NCI-H187 (cell line): ENCODE data around the gene TRAF3IP1.

Source experiments
- DNase-seq, 2 experiments: peaks; one replicate each; lab custom pipeline; 2025; lab: John Stamatoyannopoulos, UW

Gene TRAF3IP1

DNA sequence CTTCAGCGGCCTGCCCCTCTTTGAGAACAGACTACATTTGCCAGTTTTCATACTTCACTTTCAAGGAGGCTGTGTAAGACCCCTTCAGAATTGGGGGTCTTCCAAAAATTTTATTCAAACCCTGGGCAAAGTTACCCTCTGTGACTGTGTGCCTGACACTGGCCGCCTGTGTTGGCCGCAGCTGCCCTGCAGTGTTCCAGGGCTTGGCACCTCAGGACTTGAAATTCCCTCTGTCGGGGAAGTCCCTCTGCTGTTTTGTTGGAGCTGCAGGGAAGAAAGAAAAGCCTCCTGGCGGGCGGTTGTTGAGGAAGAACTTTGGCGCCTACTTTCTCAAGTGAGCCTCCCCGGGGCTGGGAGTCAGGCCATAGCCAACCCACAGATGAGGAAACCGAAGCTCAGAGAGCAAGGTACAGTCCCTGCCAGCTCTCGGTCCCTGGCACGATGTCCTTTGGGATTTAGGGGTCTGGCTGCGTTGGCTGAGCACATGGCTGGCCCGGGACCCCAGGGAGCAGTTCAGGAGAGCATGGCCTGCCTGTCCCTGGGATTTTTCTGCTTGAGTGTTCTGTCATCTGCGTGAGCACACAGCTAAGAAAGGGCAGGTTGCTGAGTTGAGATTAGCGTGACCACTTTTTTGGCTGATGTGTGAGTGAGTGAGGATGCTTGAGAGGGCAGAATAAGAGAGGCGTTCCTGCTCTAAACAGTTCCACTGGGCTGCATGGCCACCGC is 88.5 kb downstream of the TRAF3IP1 start:
- DNase-seq: no peak

GRCh38 chr2:238409341-238410199 is 89.3 kb downstream of the TRAF3IP1 start:
- no peak for DNase-seq

DNA sequence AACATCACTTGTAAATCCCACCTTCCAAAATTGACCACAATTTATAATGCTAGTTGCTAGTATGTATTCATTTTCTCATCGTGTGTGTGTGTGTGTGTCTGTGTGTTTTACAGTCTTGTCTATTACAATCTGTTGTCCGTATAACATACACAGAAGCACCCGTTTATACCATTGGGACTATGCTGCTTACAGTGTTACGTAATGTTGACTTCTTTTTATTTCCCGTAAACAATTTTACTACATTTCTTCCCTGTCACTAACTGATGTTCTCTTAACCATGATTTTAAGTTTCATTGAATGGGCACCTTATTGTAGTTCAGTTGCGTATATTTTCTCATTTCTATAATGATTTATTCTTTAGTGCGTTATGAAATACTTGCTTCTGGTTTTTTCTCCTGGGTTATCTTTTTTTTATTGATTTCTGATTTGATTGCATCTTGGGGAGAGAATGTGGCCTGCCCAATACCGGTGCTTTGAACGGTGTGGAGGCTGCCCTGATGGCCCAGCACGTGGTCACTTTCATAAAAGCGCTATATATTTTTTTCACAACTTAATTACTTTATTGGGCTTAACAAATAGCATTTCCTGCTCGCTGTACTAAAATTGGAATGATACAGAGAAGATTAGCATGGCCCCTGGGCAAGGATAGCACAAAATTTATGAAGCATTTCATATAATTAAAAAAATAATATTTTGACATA is 91.9 kb downstream of the TRAF3IP1 start:
- DNase-seq: no peak

DNA sequence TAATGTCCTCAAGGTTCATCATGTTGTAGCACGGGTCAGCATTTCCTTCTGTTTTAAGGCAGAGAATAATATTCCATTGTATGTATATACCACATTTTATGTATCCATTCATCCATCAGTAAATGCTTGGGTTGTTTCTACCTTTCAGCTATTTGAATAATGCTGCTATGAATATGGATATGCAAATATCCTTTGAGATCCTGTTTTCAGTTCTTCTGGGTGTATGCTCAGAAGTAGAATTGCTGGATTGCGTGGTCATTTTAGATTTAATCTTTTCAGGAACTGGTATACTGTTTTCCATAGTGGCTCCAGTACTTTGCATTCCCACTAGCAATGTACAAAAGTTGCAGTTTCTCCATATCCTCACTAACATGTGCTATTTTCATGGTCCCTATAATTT is 93.0 kb downstream of the TRAF3IP1 start:
- no peak for DNase-seq

DNA sequence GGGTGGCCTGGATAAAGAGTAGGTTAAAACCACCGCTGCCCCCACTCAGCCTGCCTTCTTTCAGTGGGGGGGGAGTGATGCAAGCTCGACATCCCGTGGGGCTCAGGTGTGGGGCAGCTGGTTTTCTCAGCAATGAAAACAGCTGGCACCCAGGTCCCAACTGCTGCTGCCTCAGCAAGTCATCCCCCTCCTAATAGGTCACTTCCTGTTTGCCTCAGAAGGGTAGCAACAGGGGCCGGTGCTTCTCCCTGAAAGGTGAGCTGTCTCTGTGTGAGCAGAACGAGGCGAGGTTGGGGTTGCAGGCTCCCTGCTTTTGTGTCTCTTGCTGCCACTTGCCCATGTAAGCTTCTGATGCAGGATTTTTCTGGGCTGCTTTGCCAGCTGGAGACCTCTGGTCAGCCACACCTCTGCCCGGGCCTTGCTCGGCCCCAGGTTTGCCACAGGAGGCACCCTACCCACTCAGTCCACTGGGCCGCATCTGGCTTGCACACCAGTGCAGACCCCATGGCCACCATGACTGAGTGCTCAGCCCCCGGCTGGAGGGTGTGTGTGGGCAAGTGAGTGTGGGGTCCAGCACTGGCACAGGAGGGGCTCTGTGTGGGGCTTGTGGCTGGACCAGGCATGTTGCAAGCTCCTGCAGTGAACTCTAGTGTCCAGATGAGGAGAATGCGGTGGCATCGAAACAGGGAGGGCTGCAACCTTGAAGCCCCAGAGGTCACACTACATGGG is 94.9 kb downstream of the TRAF3IP1 start:
- no peak for DNase-seq

GRCh38 chr2:238415893-238416292 is 95.6 kb downstream of the TRAF3IP1 start:
- DNase-seq: no peak

DNA sequence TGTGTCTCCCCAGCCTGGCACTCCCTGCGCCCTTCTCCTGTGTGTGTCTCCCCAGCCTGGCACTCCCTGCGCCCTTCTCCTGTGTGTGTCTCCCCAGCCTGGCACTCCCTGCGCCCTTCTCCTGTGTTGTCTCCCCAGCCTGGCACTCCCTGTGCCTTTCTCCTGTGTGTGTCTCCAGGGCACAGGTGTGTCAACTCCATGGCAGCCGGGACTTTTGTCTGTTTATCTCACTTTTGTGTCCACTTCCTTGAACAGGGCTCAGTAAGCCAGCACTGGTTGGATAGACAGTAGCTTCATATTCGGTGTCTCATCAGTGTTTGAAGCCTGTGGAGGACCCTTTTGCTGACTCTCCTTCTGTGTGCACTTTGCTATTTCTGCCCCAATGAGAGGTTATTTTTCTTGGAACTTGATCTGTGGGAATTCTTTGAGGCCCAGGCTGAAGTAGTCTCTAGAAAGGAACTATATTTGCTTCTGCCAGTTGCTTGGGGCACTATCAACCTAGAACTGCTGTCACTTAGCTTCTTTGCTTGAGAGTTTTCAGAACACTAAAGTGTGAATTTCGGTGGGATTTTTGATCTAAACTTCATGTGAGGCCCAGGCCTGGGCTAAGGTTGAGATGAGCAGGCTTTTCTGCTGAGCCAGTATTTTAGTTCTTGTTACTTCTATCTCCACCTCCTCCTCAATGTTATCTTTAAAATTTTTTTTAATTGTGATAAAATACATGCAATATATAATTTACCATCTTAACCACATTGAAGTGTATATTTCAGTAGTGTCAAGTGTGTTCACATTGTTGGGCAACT is 98.1 kb downstream of the TRAF3IP1 start:
- no peak for DNase-seq

GRCh38 chr2:238418999-238419546 is 98.8 kb downstream of the TRAF3IP1 start:
- DNase-seq: no peak

GRCh38 chr2:238420442-238420841 is 100.1 kb downstream of the TRAF3IP1 start:
- no peak for DNase-seq

DNA sequence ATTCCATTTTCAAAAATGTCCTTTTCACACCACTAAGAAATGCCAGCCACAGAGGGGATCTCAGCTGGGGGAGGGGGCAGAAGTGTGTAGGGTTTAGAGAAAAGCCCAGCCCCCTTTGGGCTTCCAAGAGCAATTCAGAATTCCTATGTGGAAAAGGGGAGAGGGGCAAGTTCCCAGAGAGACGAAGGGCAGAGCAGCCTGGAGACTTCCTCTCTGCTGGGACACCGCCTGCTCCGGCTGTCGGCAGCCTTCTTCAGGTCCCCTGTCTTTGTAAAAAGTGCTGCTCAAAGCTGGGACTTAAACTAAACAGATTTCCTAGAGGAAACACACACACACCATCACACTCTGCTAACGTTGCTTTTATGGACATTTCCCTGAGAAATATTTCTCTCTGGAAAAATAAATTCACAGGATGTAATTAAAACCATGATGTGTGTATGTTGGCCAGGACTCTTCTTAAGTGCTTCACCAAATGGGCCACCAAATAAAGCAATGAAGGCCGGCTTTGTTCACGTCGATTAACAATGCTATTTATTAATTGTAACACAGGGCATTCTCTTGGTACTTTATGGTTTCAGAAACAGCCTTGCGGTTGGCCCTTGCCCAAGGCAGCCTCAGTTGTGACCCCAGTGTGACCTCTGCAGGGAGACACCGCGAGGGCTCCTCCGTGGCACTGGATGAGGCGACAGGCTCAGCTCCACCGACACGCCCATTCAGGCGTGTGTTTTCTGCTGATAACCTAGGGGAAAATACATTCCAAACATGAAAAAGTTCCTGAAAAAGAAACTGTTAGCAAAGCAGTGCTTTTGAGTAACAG is 100.8 kb downstream of the TRAF3IP1 start:
- DNase-seq: no peak

DNA sequence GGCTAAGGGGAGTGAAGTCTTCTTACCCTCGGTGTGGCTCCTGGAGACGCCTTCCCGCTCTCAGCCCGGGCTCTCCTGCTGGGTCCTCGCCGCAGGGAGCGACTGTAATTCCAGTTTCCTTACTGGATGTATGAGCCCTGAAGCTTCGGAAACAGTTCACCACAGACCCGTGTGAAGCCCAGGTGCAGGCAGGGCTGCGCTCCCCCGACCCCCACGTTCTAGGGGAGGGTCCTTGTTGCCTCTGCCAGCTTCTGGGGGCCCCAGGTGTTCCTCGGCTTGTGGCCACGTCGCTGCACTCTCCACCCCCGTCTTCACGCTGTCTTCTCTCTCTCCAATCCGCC is 101.3 kb downstream of the TRAF3IP1 start:
- no peak for DNase-seq

DNA sequence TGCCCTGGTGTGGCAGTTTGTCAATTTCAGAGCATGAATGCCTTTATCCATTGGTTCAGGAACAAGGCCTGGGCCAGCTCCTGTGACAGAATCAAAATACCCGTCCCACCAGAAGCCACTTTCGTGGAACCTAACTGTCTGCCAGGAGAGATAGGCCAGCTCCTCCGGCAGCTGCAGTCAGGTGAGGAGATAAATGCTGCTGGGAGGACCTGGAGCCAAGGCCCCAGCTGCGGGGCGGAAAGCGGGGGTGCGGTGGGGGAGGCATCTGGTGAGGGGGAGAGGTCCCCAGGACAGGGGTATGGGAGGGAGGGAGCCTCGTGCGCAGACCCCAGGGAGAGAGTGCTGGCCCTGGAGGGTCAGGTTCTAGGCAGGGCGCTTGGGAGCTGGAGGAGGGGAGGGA is 102.0 kb downstream of the TRAF3IP1 start:
- no peak for DNase-seq

DNA sequence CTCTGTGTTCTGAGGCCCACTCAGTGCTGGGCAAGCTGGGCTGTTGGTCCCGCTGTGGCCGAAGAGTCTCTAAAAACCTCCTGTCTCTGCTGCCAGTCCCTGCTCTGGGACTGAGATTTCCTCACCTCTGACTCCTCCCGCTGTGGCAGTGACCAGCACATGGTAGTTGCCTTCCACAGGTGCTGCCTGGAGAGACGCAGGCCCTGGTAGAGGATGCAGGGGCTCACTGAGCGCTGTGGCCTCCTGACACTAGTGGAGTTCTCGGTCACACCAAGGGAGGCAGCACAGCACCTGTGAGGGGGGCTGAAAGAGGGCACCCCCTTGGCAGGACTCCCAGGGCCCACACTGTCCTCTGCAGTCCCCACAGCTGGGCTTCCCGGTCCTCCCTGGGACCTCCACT is 102.6 kb downstream of the TRAF3IP1 start:
- no peak for DNase-seq

- no peak for DNase-seq
Measured at GRCh38 chr2:238423561-238424312, 103.4 kb downstream of the TRAF3IP1 start.

DNA sequence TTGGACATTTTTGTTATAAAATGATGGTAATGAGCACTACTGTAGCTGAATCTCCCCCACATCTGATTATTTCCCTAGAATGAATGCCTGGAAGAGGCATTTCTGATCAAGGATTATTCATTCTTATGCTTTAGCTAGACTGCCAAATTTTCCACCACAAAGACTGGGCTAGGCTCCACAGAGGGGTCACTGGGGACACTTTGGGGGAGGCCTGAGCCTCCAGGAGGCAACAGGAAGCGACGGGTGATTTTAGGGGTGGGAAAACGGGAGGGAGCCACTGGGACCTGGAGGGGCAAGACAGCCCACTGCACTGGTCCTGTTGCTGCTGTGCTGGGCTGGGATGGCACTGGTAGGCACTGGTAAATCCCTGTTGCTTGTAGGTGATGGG is 104.0 kb downstream of the TRAF3IP1 start:
- no peak for DNase-seq

DNA sequence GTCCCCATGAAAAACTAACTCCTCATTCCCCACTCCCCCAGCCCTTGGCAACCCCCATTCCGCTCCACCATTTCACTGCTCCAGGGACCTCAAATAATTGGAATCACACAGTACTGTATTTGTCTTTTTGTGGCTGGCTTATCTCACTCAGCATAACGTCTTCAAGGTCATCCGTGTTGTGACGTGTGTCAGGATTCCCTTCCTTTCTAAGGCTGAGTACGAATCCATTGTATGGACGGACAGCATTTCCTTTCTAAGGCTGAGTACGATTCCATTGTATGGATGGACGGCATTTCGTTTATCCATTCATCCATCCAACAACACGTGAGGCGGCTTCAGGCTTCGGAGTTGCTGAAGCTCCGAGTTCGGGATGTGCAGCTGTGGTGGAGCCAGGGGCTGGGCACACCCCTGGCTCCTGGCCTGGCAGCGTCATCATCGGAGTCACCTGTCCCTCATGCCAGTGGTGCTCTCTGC is 105.2 kb downstream of the TRAF3IP1 start:
- no peak for DNase-seq

- DNase-seq: no peak
Measured at GRCh38 chr2:238425979-238426567, 105.8 kb downstream of the TRAF3IP1 start.

DNA sequence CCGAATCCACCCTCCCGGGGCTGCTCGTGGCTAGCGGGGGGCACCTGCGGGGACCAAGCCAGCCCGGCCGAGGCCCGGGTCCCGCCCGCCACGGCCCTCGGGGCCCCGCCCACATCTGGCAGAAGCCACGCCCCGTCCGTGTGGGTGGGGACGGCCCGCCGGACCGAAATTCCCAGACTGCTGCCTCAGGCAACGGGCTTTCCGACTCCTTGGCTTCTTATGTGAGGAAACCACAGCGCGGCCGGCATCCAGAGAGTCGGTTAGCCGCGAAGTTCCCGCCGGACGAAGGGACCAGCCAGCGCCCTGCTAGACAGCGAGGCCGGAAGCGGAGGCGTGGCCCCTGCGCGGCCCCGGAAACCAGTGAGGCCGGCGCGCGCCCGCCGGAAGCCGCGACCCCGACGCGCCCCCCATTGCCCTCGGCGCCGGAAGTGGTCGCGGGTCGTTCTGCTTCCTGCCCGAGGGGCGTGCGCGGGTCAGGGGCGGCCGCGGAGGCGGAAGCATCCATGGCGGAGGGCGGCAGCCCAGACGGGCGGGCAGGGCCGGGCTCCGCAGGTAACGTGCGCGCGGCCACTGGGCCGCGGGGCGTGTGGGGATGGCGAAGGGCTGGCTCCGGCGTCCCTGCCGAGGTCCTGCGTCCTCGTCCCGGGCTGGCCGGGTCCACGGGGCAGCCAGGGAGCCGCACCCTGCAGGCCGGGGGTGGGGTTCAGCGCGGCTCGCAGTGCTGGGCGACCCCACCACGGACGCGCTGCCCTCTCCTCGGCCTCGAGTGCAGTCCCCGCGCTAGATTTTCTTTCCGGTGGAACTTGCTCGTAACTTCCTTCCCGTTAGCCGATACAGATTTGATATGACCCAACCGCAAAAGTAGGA is 106.5 kb downstream of the TRAF3IP1 start, which contains the start of gene ASB1:
Gene ASB1, plus strand, starts transcription at position 360 of the 867 bp plus-strand sequence. Its CDS starts 144 bp downstream, at position 504.
- peak; percentile 8 to 27 for DNase-seq
